Stimulated activated naive B cell treated with anti-CD40 and anti-IgM and Interleukin-4, amounts not matched to agents 10 μg/mL and 1 μg/mL and 100 μg/mL, for 72 hours (primary cell): ENCODE data around the gene TMEM50A.
"Not testable (repeated sequence)": the region's sequence is repeated elsewhere in the genome, so short reads cannot be mapped to it uniquely, and the experiment has no call there.

ENCODE experiments used
- ATAC-seq, 2 donors: fragments of 150-1000 bp; cut with Tn5 transposase; replicated peaks; 2 replicates each; pipeline ENCODE4 v1.10.0; 2021; ENCODE audit warnings: moderate library complexity in 1 of 2
- DNase-seq: peaks from one replicate; pipeline ENCODE4 v3.0.0; 2021
- H3K27ac Mint-ChIP-seq: one replicate; pipeline ENCODE4 v1.8.0; 2022; ENCODE audit warnings: mild to moderate bottlenecking, mixed read lengths
- H3K27me3 Mint-ChIP-seq, 2 donors: one replicate each; pipeline ENCODE4 v1.8.0; 2022; ENCODE audit warnings: mixed read lengths in 2 of 2
- H3K36me3 Mint-ChIP-seq, 2 donors: one replicate each; pipeline ENCODE4 v1.8.0; 2022; ENCODE audit warnings: mixed read lengths in 2 of 2, mild to moderate bottlenecking in 1 of 2
- H3K4me1 Mint-ChIP-seq, 2 donors: one replicate each; pipeline ENCODE4 v1.8.0; 2022; ENCODE audit warnings: mixed read lengths in 2 of 2, mild to moderate bottlenecking in 1 of 2
- H3K4me3 Mint-ChIP-seq, 2 donors: one replicate each; pipeline ENCODE4 v1.8.0; 2022; ENCODE audit warnings: mild to moderate bottlenecking in 2 of 2, mixed read lengths in 2 of 2, moderate library complexity in 1 of 2
- H3K9me3 Mint-ChIP-seq, 2 donors: one replicate each; pipeline ENCODE4 v1.8.0; 2022; ENCODE audit warnings: mixed read lengths in 2 of 2, mild to moderate bottlenecking in 1 of 2

Gene TMEM50A

DNA sequence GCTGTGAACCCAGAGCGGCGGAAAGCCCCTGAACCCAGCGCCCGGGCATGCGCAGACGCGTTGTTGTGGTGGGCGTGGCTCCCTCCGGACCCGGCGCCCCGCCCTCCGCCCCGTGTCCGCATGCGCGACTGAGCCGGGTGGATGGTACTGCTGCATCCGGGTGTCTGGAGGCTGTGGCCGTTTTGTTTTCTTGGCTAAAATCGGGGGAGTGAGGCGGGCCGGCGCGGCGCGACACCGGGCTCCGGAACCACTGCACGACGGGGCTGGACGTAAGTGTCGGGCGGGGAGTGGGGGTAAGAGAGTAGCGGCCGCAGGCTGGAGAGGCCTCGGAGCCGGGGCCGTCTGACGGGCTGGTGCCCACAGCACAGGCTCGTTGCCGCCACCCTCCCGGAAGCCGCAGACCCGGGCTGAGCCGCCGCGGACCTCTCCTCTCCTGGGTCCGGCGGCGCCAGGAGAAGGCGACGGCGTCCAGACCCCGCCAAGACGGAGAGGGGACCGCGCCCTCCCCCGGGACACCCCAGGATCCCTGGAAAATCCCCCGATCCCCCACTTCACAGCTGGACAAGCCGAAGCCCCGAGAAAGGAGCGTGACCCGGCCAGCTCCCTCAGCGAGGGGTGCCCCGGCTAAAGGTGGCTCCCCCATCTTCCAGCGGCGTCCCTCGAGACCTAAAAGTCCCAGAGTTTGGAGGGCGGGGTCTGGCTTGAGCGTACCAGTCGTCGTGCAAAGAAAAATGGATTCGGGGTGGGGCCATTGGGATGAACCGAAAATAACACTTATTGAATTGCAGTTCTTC lies at the start of gene TMEM50A:
TSS of gene TMEM50A (plus strand) at position 147 of the 794 bp plus-strand sequence. CDS start 2,153 bp downstream, outside the sequence.
- peaks cover 3 to 6% of the 10 kb centered on the region in 2 donors for H3K36me3 Mint-ChIP-seq
- ATAC-seq (peak; percentile 81 to 85), DNase-seq (peak; percentile 89)
- H3K4me1 Mint-ChIP-seq: peaks cover 6 to 23% of the 10 kb centered on the region in 2 donors
- no peaks in the 10 kb centered on the region for H3K27me3 Mint-ChIP-seq
- no peaks in the 10 kb centered on the region for H3K9me3 Mint-ChIP-seq
- peak within 1 kb of the TSS; percentile 99 for H3K27ac Mint-ChIP-seq
- H3K4me3 Mint-ChIP-seq: peak within 1 kb of the TSS; percentile 93 to 96

DNA sequence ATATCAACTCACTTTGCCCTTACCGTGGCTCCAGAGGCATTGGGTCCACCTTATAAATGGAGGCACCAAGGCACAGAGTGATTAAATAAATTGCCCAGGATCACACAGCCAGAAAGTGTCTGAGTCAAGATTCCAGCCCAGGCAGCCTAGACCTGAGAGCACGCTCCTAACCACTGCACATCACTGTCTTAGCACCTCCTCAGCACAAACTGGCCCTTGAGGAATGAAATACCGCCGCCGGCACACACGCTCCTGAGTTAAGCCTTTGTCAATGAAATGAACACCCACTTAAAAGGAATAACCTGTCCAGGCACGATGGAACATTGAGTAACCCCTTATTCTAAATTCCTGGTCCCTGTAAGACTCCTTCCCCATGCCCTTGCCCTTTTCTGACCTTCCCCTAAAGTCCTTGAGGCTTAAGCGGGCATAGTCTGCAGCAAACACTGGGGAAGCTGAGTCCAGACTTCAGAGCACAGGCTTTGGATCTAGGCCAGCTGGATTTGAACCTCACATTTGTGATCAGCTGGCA lies 49.5 kb upstream of the TMEM50A start:
- DNase-seq, H3K27me3 Mint-ChIP-seq, H3K9me3 Mint-ChIP-seq, H3K36me3 Mint-ChIP-seq, H3K4me3 Mint-ChIP-seq, ATAC-seq, H3K27ac Mint-ChIP-seq: not testable (repeated sequence)
- H3K4me1 Mint-ChIP-seq: peaks cover 0 to 13% of the 10 kb centered on the region in 2 donors

DNA sequence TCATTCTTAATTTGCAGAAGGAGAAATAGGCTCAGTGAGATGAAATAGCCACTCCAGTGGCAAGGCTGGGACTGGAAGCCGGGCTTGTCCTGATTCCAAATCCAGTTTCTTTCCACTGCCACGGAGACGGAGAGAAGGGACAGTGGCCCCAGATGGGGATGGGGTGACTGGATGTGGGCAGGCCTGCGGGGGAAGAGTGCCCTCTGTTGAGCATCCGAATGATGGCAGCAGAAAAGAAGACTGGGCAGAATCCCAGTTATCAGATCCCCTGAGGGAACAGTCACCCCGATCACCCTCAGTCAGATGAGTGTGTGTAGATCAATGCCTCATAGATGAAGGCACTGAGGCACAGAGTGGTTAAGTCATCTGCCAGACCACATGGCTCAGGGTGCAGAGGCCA lies 48.1 kb upstream of the TMEM50A start:
- not testable (repeated sequence) for DNase-seq, H3K4me3 Mint-ChIP-seq

DNA sequence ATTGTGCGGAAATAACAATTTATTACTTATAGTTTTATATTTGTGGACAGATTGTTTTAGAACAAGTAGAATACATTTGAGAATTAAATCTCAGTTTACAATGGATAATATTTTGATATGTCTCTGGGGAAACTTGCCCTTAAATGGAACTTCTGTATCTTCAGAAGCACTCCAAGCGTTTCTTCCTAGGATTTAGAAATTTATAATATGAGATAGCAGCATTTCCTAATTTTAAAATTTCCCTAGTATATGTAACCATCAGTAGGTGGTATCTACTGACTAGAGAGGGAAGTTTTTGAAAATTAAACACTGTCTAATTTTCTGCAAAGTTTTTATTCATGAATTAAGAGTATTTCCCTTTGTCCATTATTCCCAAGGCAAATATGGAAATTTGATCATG lies 44.7 kb upstream of the TMEM50A start:
- DNase-seq, H3K4me3 Mint-ChIP-seq, H3K27me3 Mint-ChIP-seq, H3K9me3 Mint-ChIP-seq, H3K27ac Mint-ChIP-seq, H3K36me3 Mint-ChIP-seq, ATAC-seq: not testable (repeated sequence)
- H3K4me1 Mint-ChIP-seq: peaks cover 0 to 11% of the 10 kb centered on the region in 2 donors

More for the DNA sequence above, 48.1 kb upstream of the TMEM50A start:
- H3K9me3 Mint-ChIP-seq, H3K27ac Mint-ChIP-seq, H3K36me3 Mint-ChIP-seq, H3K27me3 Mint-ChIP-seq: not testable (repeated sequence)
- H3K4me1 Mint-ChIP-seq: peaks cover 0 to 13% of the 10 kb centered on the region in 2 donors
- ATAC-seq: peak; percentile 27 to 36

- DNase-seq, H3K36me3 Mint-ChIP-seq, H3K9me3 Mint-ChIP-seq, H3K27ac Mint-ChIP-seq, H3K27me3 Mint-ChIP-seq, H3K4me3 Mint-ChIP-seq, H3K4me1 Mint-ChIP-seq: not testable (repeated sequence)
- peak; percentile 68 to 81 for ATAC-seq
Observed at GRCh38 chr1:25294889-25295826, 43.0 kb upstream of the TMEM50A start.

- not testable (repeated sequence) for H3K36me3 Mint-ChIP-seq, H3K27ac Mint-ChIP-seq, H3K27me3 Mint-ChIP-seq, H3K4me1 Mint-ChIP-seq, H3K4me3 Mint-ChIP-seq, H3K9me3 Mint-ChIP-seq, DNase-seq
- ATAC-seq: peak in 1 of 2 donors; percentile 29
Observed at GRCh38 chr1:25296501-25296900, 41.6 kb upstream of the TMEM50A start.

DNA sequence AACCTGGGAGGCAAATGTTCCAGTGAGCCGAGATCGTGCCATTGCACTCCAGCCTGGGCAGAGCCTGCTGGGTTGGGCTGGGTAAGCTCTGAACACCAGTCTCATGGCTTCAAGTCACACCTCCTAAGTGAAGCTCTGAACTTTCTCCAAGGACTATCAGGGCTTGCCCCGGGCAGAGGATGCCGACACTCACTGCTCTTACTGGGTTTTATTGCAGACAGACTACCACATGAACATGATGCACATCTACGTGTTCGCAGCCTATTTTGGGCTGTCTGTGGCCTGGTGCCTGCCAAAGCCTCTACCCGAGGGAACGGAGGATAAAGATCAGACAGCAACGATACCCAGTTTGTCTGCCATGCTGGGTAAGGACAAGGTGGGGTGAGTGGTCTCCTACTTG lies 37.4 kb upstream of the TMEM50A start:
- not testable (repeated sequence) for H3K9me3 Mint-ChIP-seq, ATAC-seq, H3K4me3 Mint-ChIP-seq, DNase-seq, H3K4me1 Mint-ChIP-seq, H3K36me3 Mint-ChIP-seq, H3K27ac Mint-ChIP-seq, H3K27me3 Mint-ChIP-seq

DNA sequence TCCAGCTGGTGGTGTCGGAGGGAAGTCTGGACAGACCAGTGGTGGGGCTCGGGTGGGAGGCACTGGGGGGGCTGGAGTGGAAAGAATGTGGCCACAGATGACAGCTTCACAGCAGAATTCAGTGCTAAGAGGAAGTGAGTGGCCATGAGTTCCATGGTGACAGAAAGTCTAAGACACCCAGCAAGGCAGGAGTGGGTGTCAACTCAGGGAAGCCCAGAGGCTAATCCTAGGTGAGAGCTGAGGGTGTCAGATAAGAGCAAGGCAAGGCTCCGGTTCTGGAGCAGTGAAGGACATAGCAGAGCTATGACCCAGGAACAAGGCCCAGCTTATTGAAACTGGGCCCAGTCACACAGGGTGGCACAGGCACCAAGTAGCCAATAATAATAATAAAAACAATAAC lies 35.8 kb upstream of the TMEM50A start:
- ATAC-seq: peak; percentile 34 to 70
- not testable (repeated sequence) for H3K27me3 Mint-ChIP-seq, H3K27ac Mint-ChIP-seq

DNA sequence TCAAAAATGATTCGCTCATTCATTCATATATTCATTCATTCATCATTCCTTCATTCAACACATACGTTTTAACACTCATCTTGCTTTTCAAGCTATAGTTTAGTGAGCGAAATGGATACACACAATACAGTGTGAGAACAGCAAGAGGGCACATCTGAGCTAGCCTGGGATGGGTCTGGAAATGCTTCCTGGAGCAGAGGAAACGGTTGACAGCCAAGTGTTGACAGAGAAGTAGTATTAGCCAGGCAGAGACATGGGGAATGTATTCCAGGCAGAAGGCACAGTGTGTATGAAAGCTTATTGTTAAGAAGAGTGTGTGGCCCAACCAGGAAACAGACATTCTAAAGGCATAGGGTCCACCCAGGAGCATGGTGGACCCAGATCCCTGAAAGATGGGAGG lies 33.2 kb upstream of the TMEM50A start:
- not testable (repeated sequence) for H3K4me3 Mint-ChIP-seq, H3K27me3 Mint-ChIP-seq, H3K27ac Mint-ChIP-seq, ATAC-seq, H3K4me1 Mint-ChIP-seq, H3K9me3 Mint-ChIP-seq, H3K36me3 Mint-ChIP-seq, DNase-seq

More for the DNA sequence above, 35.8 kb upstream of the TMEM50A start:
- not testable (repeated sequence) for H3K9me3 Mint-ChIP-seq, H3K4me3 Mint-ChIP-seq, H3K4me1 Mint-ChIP-seq, H3K36me3 Mint-ChIP-seq, DNase-seq

GRCh38 chr1:25308168-25308567 lies 30.0 kb upstream of the TMEM50A start:
- H3K4me1 Mint-ChIP-seq, ATAC-seq, H3K27me3 Mint-ChIP-seq, H3K27ac Mint-ChIP-seq, H3K4me3 Mint-ChIP-seq, H3K9me3 Mint-ChIP-seq, H3K36me3 Mint-ChIP-seq, DNase-seq: not testable (repeated sequence)

- H3K4me3 Mint-ChIP-seq, H3K27ac Mint-ChIP-seq, DNase-seq, H3K27me3 Mint-ChIP-seq, H3K9me3 Mint-ChIP-seq, ATAC-seq, H3K4me1 Mint-ChIP-seq: not testable (repeated sequence)
- H3K36me3 Mint-ChIP-seq: peaks cover 2 to 13% of the 10 kb centered on the region in 2 donors
Observed at GRCh38 chr1:25309085-25309484, 29.0 kb upstream of the TMEM50A start.

DNA sequence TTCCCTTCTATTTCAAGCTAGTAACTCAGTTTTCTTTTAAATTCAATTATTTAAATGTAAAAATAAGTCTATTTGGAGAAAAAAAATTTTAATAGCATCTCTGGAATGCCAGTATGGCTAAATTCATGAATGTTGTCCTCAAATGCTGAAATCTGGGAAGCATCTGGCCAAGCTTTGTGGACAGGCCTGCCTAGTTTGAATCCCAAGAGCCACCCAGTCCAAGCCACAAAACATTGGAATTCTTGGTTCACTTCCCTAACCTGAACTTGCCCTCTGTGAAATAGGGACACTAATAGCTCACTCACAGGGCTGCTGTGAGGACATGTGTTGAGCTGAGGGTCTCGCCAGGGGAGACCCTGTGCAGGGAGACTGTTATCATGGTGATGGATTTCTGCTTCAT lies 28.6 kb upstream of the TMEM50A start:
- not testable (repeated sequence) for H3K4me3 Mint-ChIP-seq, DNase-seq, ATAC-seq, H3K27me3 Mint-ChIP-seq, H3K27ac Mint-ChIP-seq, H3K4me1 Mint-ChIP-seq, H3K9me3 Mint-ChIP-seq
- peaks cover 2 to 16% of the 10 kb centered on the region in 2 donors for H3K36me3 Mint-ChIP-seq

- H3K36me3 Mint-ChIP-seq: peaks cover 3 to 16% of the 10 kb centered on the region in 2 donors
- H3K9me3 Mint-ChIP-seq, H3K27ac Mint-ChIP-seq, ATAC-seq, H3K4me1 Mint-ChIP-seq, DNase-seq, H3K4me3 Mint-ChIP-seq, H3K27me3 Mint-ChIP-seq: not testable (repeated sequence)
Observed at GRCh38 chr1:25312806-25313470, 25.2 kb upstream of the TMEM50A start.

GRCh38 chr1:25320314-25320938 lies 17.7 kb upstream of the TMEM50A start:
- not testable (repeated sequence) for H3K4me1 Mint-ChIP-seq, H3K27ac Mint-ChIP-seq, H3K27me3 Mint-ChIP-seq, DNase-seq, ATAC-seq, H3K9me3 Mint-ChIP-seq, H3K36me3 Mint-ChIP-seq, H3K4me3 Mint-ChIP-seq
